ENCODE measurements around the gene TIMM13. TPM values are rescaled to one million over a fixed set of nuclear protein-coding genes. Genes with fewer than 3 reads are reported as not detected.

TIMM13 gene
- total and polyA plus RNA-seq, 11 donors: 27.4 to 98.5 (median 65.9) TPM

- Histone ChIP-seq H3K36me3 (peaks cover 0 to 50% (median 2%) of the 10 kb centered on the region in 9 donors), H3K27ac (no peak overlapping the region), H3K4me3 (no peak overlapping the region), H3K4me1 (peaks cover 0 to 7% (median 0%) of the 10 kb centered on the region in 12 donors), H3K27me3 (no peaks in the 10 kb centered on the region), H3K9me3 (no peaks in the 10 kb centered on the region)
- intact Hi-C loops (cut with DNase I): no loop called here
- 90 to 93% (median 92%) methylated on average over 16 to 22 of the region's 22 CpGs for WGBS, 4 donors
- TF ChIP-seq, protein P1, sequence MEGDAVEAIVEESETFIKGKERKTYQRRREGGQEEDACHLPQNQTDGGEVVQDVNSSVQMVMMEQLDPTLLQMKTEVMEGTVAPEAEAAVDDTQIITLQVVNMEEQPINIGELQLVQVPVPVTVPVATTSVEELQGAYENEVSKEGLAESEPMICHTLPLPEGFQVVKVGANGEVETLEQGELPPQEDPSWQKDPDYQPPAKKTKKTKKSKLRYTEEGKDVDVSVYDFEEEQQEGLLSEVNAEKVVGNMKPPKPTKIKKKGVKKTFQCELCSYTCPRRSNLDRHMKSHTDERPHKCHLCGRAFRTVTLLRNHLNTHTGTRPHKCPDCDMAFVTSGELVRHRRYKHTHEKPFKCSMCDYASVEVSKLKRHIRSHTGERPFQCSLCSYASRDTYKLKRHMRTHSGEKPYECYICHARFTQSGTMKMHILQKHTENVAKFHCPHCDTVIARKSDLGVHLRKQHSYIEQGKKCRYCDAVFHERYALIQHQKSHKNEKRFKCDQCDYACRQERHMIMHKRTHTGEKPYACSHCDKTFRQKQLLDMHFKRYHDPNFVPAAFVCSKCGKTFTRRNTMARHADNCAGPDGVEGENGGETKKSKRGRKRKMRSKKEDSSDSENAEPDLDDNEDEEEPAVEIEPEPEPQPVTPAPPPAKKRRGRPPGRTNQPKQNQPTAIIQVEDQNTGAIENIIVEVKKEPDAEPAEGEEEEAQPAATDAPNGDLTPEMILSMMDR (IDR thresholded peaks at IDR 0.05): no peak
- TF ChIP-seq POLR2A (IDR thresholded peaks at IDR 0.05): no peak
- DNase-seq (peak in 1 of 5 donors; percentile 51), ATAC-seq (no peak)
Measured at GRCh38 chr19:2443116-2443784, 15.9 kb upstream of the TIMM13 start.

DNA sequence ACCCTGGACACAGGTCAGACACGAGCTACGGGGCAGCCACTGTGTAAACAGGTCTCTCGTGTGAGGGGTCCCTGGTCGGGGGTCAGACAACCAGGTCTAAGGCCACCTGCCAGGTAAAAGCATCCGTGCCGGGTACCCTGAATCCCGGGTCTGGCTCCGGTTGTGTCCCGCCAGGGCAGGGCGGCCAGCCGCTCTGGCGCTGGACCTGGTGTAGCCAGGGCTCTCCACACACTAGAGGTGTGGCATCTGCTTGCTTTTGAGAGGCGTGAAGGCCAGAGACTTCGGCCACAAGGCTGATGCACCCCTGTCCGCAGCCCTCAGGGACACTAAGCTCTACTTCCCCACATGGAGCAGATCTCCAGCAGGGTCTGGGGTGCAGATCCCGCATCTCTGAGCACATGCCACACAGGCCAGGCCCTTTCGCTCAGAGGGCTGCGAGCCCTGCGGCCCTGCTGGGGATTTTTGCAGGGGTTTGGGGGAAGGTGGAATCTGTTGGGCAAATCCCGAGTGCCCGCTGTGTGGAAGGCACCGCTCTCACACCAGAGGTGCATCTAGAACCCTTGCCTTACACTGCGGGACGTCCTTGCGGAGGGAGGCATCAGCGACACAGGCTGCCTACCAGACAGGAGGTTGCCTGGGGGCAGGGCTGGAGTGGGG is 13.8 kb upstream of the TIMM13 start:
- H3K4me1 ChIP-seq: peaks cover 0 to 1% (median 0%) of the 10 kb centered on the region in 12 donors
- no peak overlapping the region for H3K4me3 ChIP-seq
- H3K27ac ChIP-seq: no peak overlapping the region
- peaks cover 0 to 65% (median 15%) of the 10 kb centered on the region in 9 donors for H3K36me3 ChIP-seq
- H3K27me3 ChIP-seq: no peaks in the 10 kb centered on the region
- DNase-seq: peak in 1 of 5 donors; percentile 56
- intact Hi-C loops (cut with DNase I): no loop called here
- no peak for ATAC-seq
- H3K9me3 ChIP-seq: no peaks in the 10 kb centered on the region
- no peak for TF ChIP-seq POLR2A (IDR thresholded peaks at IDR 0.05)
- TF ChIP-seq, protein P1 (IDR thresholded peaks at IDR 0.05): no peak
- 96 to 98% (median 97%) methylated on average over 12 to 26 of the region's 26 CpGs for WGBS, 4 donors

GRCh38 chr19:2440515-2440914 is 13.1 kb upstream of the TIMM13 start:
- intact Hi-C loops (cut with DNase I): no loop called here
- Histone ChIP-seq H3K27ac (no peak overlapping the region), H3K36me3 (peaks cover 0 to 65% (median 15%) of the 10 kb centered on the region in 9 donors), H3K4me1 (no peaks in the 10 kb centered on the region), H3K9me3 (no peaks in the 10 kb centered on the region), H3K27me3 (no peaks in the 10 kb centered on the region), H3K4me3 (no peak overlapping the region)
- 95 to 98% (median 97%) methylated on average over 1 of the region's 1 CpG for WGBS, 4 donors
- ATAC-seq: no peak
- no peak for TF ChIP-seq POLR2A (IDR thresholded peaks at IDR 0.05)
- TF ChIP-seq, protein P1 (IDR thresholded peaks at IDR 0.05): no peak
- no peak for DNase-seq

- WGBS, 4 donors: 94 to 96% (median 94%) methylated on average over 16 to 20 of the region's 20 CpGs
- Histone ChIP-seq H3K27ac (no peak overlapping the region), H3K4me1 (no peaks in the 10 kb centered on the region), H3K9me3 (no peaks in the 10 kb centered on the region), H3K4me3 (no peak overlapping the region), H3K36me3 (peaks cover 0 to 67% (median 15%) of the 10 kb centered on the region in 9 donors), H3K27me3 (no peaks in the 10 kb centered on the region)
- no peak for ATAC-seq
- intact Hi-C loops (cut with DNase I): no loop called here
- TF ChIP-seq, protein P1 (IDR thresholded peaks at IDR 0.05): no peak
- no peak for TF ChIP-seq POLR2A (IDR thresholded peaks at IDR 0.05)
- DNase-seq: peak in 1 of 5 donors; percentile 44
Measured at GRCh38 chr19:2438178-2438577, 10.8 kb upstream of the TIMM13 start.

Measured in heart left ventricle (tissue), 16 donors.